Right lobe of liver (tissue), 6 donors: ENCODE results near the gene PHAF1. TPM values are rescaled to one million over a fixed set of nuclear protein-coding genes. Genes with fewer than 3 reads are reported as not detected.
A peak's percentile ranks its signal among the peaks of the same experiment; 100 is the strongest.

Experiments
- ATAC-seq, 4 donors: fragments of 200-7000 bp; cut with Tn5 transposase; one replicate each; pipeline ENCODE4 v1.9.1; 2020; ENCODE audit warnings: mild to moderate bottlenecking in 4 of 4, moderate library complexity in 4 of 4
- DNase-seq, 3 donors: peaks; one replicate each; pipeline ENCODE4 v3.0.0-alpha.2; 2020
- H3K27ac ChIP-seq, 3 donors: fragments of 200-600 bp; one replicate each; pipeline ENCODE4 v1.8.0; 2022
- H3K27me3 ChIP-seq, 2 donors: fragments of 200-600 bp; one replicate each; pipeline ENCODE4 v1.8.0; 2022
- H3K36me3 ChIP-seq, 4 donors: fragments of 200-600 bp; sonication (generic) in 1 of 4; one replicate each; pipeline versions ENCODE4 v1.5.1 to v1.8.0; 2017 to 2022; ENCODE audit warnings: control low read depth in 1 of 4
- H3K4me1 ChIP-seq, 4 donors: fragments of 200-600 bp; sonication (generic) in 1 of 4; one replicate each; pipeline versions ENCODE4 v1.5.1 to v1.8.0; 2017 to 2022; ENCODE audit warnings: control low read depth in 1 of 4
- H3K4me3 ChIP-seq, 3 donors: fragments of 200-600 bp; one replicate each; pipeline ENCODE4 v1.8.0; 2022
- H3K9me3 ChIP-seq, 4 donors: fragments of 200-600 bp; sonication (generic) in 1 of 4; one replicate each; pipeline versions ENCODE4 v1.5.1 to v1.8.0; 2017 to 2022; ENCODE audit warnings: control low read depth in 1 of 4
- POLR2A ChIP-seq: fragments of 450-650 bp; IDR thresholded peaks from one replicate; pipeline ENCODE4 v1.6.1; 2017; ENCODE audit warnings: antibody characterized with exemption, mild to moderate bottlenecking
- WGBS: methylation state at CpG from one replicate; pipeline ENCODE4 v1.1.6; 2018; ENCODE audit warnings: low coverage, low lambda C conversion rate; ENCODE audit not compliant: insufficient coverage; ENCODE audit errors: missing lambda C conversion rate; 5-methylcytosine and 5-hydroxymethylcytosine counted together
- intact Hi-C, 2 donors: fragments of 100-400 bp; cut with DNase I; formaldehyde crosslinking; loops; one replicate each; pipeline versions ENCODE4 v1.11.2 to v1.14.1; 2022
- total RNA-seq, 6 experiments: library from RNA; depleted of rRNA in 2 of 6; stranded (reverse); fragments of >200 nt in 2 of 6; fragmentation: NEBNext Ultra II Directional in 3 of 6; extraction: Animal tissue kit (Norgen Biotek cat#: 25700) in 3 of 6; gene quantifications; one replicate each; pipeline versions ENCODE4 v1.1.0 to v1.2.4, GENCODE V29; 2016 to 2023
- TF ChIP-seq, protein P1 (sequence below), 4 donors: fragments of 200-600 bp in 3 of 4; fragments of 450-650 bp in 1 of 4; IDR thresholded peaks; one replicate each; pipeline versions ENCODE4 v1.5.1 to v1.8.0; 2016 to 2022; ENCODE audit warnings: antibody characterized with exemption in 4 of 4, mild to moderate bottlenecking in 2 of 4
- donor health status: DM: no; HTN: yes; CAD: no.
- donor health status: DM: no; HTN: no; CAD: no.
- donor health status: DM: no; HTN: no; CAD: no.
- donor health status: DM: no; HTN: yes; CAD: no.
- donor health status: DM: no; HTN: yes; CAD: no.

The PHAF1 gene
- total RNA-seq, 6 experiments from 2014 or later: 22.3 to 45.1 (median 32.4) TPM

- DNase-seq (peak in 1 of 3 donors; percentile 45), ATAC-seq (peak in 1 of 4 donors; percentile 3)
- Histone ChIP-seq H3K9me3 (no peaks in the 10 kb centered on the region), H3K36me3 (peaks cover 6 to 49% (median 25%) of the 10 kb centered on the region in 4 donors), H3K4me3 (no peak overlapping the region), H3K4me1 (peaks cover 0 to 15% (median 0%) of the 10 kb centered on the region in 4 donors), H3K27me3 (no peaks in the 10 kb centered on the region), H3K27ac (no peak overlapping the region)
- 92% methylated on average over 5 of the region's 11 CpGs for WGBS
- intact Hi-C loops: no loop called here
- TF ChIP-seq POLR2A: no peak
- TF ChIP-seq, protein P1, sequence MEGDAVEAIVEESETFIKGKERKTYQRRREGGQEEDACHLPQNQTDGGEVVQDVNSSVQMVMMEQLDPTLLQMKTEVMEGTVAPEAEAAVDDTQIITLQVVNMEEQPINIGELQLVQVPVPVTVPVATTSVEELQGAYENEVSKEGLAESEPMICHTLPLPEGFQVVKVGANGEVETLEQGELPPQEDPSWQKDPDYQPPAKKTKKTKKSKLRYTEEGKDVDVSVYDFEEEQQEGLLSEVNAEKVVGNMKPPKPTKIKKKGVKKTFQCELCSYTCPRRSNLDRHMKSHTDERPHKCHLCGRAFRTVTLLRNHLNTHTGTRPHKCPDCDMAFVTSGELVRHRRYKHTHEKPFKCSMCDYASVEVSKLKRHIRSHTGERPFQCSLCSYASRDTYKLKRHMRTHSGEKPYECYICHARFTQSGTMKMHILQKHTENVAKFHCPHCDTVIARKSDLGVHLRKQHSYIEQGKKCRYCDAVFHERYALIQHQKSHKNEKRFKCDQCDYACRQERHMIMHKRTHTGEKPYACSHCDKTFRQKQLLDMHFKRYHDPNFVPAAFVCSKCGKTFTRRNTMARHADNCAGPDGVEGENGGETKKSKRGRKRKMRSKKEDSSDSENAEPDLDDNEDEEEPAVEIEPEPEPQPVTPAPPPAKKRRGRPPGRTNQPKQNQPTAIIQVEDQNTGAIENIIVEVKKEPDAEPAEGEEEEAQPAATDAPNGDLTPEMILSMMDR (IDR thresholded peaks at IDR 0.05): no peak
Observed at GRCh38 chr16:67148656-67149275, 39.0 kb downstream of the PHAF1 start.

GRCh38 chr16:67149276-67150046 lies 39.7 kb downstream of the PHAF1 start:
- TF ChIP-seq POLR2A: no peak
- TF ChIP-seq, protein P1 (IDR thresholded peaks at IDR 0.05): no peak
- WGBS: 43% methylated on average over 18 of the region's 77 CpGs
- Histone ChIP-seq H3K4me1 (peaks cover 0 to 15% (median 0%) of the 10 kb centered on the region in 4 donors), H3K9me3 (no peaks in the 10 kb centered on the region), H3K27me3 (no peaks in the 10 kb centered on the region), H3K36me3 (peaks cover 2 to 42% (median 20%) of the 10 kb centered on the region in 4 donors), H3K4me3 (no peak overlapping the region), H3K27ac (no peak overlapping the region)
- intact Hi-C loops: loop anchor here (10.0 kb wide), 3 partner anchors 45 to 175 kb away; partner anchors contain the start of gene PHAF1 (in 1 of the 2)
- peak in 1 of 3 donors; percentile 60 for DNase-seq
- peak; percentile 5 to 49 (median 26) for ATAC-seq

DNA sequence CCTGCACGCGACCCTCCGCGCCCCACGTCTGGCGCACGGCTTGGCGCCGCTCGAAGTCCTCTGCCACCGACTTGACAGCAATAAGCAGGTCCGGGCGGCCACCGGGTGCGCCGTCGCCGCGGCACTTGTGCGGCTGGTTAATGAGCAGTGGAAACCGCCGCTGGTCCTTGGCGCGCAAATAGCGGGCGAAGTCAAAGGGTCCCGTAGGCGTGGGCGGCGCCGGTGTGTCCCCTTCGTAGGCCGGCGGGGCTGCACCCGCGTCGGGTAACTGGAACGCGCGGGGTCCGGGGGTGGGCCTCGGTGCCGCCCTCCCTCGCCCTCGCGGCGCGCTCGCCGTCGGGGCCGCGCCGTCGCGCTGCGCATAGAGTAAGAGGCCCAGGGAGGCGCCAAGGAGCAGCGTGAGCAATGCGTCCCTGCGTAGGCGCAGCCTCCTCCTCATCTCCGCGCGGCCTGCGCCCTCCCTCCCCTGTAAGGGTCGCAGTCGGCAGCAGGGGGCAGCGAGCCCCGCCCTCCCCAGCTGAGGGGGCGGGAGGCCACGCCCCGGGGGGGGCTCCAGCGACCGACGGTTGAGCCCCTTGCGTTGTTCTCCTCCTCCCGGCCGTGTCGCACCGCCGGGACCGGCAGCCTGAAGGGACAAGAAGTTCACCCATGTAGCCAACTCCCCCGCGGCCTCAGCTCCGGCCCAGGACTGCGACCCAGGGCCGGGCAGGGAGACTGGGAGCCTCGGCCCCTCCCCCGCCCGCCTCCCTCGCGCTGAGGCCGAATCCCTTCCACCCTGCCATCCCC lies 40.5 kb downstream of the PHAF1 start:
- WGBS: 51% methylated on average over 10 of the region's 94 CpGs
- Histone ChIP-seq H3K4me3 (peak overlapping the region; percentile 47 to 54 (median 48)), H3K4me1 (peaks cover 0 to 20% (median 0%) of the 10 kb centered on the region in 4 donors), H3K36me3 (peaks cover 0 to 34% (median 17%) of the 10 kb centered on the region in 4 donors), H3K9me3 (no peaks in the 10 kb centered on the region), H3K27ac (peak overlapping the region; percentile 26 to 54 (median 40)), H3K27me3 (no peaks in the 10 kb centered on the region)
- peak in 1 of 3 donors; percentile 60 for DNase-seq
- peak; percentile 22 to 32 (median 28) for ATAC-seq
- TF ChIP-seq POLR2A: no peak
- TF ChIP-seq, protein P1 (IDR thresholded peaks at IDR 0.05): peak in 3 of 4 donors; percentile 3 to 34 (median 17)
- intact Hi-C loops: loop anchor here (10.0 kb wide), 3 partner anchors 45 to 175 kb away; partner anchors contain the start of gene PHAF1 (in 1 of the 2)

DNA sequence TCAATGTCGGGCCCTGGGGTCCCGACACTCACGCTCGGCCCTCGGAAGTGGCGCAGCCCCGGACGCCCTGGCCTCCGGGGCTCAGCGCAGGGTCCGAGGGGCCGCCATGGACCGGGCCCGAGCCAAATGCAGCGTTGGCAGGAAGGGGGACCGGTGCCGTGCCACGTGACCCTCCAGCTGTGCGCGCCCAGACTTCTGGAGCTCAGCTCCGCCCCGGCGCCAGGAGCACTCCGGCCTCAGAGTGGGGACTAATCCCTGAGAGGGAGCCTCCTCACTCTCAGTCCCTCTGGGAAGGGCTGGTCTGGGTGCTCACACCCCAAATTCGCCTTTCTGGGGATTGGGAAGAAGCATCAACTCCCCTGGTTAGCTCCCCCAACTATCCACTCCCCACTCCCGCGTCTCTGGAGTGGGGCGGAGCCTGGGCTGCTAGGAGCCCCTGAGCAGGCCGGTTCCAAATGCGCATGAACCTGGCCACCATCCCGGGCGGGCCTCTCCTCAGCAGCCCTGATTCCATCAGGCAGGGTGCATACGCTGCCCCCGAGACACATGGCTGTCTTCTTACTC lies 41.2 kb downstream of the PHAF1 start, which contains the start of gene B3GNT9:
B3GNT9 (minus strand) TSS at position 166 of the 564 bp plus-strand sequence. CDS start 513 bp downstream, outside the sequence.
- Histone ChIP-seq H3K4me3 (peak within 1 kb of the TSS; percentile 47 to 54 (median 48)), H3K36me3 (peaks cover 0 to 27% (median 12%) of the 10 kb centered on the region in 4 donors), H3K27ac (peak within 1 kb of the TSS; percentile 26 to 54 (median 40)), H3K4me1 (peaks cover 0 to 27% (median 2%) of the 10 kb centered on the region in 4 donors), H3K9me3 (no peaks in the 10 kb centered on the region), H3K27me3 (no peaks in the 10 kb centered on the region)
- TF ChIP-seq, protein P1 (IDR thresholded peaks at IDR 0.05): no peak
- no peak for TF ChIP-seq POLR2A
- WGBS: 4% methylated on average over 14 of the region's 34 CpGs
- peak in 2 of 3 donors; percentile 70 to 73 for DNase-seq
- intact Hi-C loops: loop anchor here (10.0 kb wide), 3 partner anchors 46 to 176 kb away; partner anchors contain the start of gene PHAF1 (in 1 of the 2)
- ATAC-seq: peak; percentile 45 to 57 (median 50)
